CD4-positive, alpha-beta T cell treated with Interleukin-15 for 4 hours (primary cell): ENCODE measurements around the gene ZBED2.
"Not testable (repeated sequence)": the region's sequence is repeated elsewhere in the genome, so short reads cannot be mapped to it uniquely, and the experiment has no call there.

Experiments used
- DNase-seq: peaks from one replicate; pipeline ENCODE4 v3.0.0-alpha.2; 2020; ENCODE audit warnings: low spot score

The ZBED2 gene, protein sequence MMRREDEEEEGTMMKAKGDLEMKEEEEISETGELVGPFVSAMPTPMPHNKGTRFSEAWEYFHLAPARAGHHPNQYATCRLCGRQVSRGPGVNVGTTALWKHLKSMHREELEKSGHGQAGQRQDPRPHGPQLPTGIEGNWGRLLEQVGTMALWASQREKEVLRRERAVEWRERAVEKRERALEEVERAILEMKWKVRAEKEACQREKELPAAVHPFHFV

DNA sequence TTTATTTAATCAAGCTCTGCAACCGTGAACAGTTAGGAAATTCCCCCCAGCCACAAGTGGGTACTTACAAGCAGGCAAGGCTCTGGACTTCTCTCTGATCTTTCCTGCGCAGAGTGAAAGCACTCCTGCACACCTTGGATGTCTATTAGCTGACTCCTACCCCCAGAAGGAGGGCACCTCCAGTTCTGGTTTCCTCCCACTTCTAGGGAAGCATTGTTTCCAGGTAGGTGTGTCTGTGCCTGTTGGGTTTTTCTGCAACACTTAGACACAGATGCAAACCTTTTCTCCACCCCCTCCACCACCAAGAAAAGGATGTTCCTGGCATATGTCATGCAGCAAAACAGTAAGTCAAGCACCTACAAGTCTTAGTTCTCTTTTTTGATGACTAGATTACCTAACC, at the start of gene ZBED2:
ZBED2 (minus strand) TSS at position 115 of the 400 bp plus-strand sequence. CDS start 1,145 bp downstream, outside the sequence.
- DNase-seq, result no peak

DNA sequence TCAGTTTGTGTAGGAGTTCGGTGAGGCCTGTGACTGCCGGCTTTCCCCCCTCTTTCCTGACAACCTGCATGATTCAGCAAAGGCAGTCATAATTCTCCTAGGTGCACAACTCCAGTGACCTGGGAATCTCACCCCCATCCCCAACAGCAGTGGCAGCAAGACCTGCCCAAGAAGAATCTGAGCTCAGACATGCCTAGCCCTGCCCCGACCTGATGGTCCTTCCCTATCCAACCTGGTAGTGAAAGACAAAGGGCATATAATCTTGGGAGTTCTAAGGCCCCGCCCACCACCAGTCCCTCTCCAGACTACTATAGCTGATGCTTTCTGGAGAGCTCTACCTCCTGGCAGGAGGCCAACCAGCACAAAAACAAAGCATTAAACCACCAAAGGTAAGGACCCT, 44.2 kb upstream of the ZBED2 start:
- DNase-seq, result no peak

DNA sequence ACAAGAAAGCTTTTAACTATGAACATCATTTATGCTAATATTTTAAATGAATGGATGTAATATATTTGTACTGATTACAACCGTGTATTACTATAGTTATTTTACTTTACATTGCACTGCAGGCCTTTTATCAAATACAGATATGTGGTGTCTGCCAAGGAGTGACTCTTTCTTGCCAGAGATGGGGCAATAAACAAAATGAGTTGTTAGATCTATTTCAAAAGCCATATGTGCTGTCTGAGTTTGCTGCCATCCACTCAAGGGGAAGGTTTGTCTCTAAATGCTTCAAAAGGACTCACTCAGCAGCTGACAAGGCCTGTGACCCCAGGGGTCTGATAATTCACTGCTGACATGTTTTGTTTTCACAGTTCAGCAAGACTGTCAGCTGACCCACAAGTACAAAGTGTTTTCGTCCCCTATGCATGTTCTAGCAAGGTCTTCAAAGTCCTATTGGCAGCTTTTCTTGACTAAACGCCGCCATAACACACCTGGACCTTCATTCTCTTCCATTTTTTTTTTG, 41.3 kb upstream of the ZBED2 start:
- DNase-seq, result no peak

DNA sequence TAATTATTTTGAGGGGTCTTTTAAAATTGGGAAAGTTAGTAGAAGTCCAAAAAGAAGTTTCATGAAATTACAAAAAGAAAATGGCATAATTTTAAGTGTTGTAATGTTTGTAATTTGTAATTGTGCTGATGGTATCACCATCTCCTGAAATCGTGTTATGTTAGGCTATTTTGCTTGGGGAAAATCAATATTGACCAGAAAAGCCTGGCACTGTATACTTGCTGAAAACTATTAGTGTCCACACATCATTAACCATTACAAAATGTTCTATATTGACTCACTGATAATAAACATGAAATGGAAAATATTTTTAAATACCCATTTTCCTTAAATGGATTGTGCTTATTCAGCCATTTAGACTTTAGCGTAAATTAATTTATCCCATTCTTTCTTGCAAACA, 40.3 kb upstream of the ZBED2 start:
- DNase-seq, result no peak

DNA sequence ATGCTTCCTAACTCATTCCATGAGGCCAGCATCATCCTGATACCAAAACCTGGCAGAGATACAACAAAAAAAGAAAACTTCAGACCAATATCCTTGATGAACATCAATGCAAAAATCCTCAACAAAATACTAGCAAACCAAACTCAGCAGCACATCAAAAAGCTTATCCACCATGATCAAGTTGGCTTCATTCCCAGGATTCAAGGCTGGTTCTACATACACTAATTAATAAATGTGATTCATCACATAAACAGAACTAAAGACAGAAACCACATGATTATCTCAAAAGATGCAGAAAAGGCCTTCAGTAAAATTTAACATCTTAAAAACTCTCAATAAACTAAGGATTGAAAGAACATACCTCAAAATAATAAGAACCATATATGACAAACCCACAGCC, 35.5 kb upstream of the ZBED2 start:
- DNase-seq, result not testable (repeated sequence)

DNA sequence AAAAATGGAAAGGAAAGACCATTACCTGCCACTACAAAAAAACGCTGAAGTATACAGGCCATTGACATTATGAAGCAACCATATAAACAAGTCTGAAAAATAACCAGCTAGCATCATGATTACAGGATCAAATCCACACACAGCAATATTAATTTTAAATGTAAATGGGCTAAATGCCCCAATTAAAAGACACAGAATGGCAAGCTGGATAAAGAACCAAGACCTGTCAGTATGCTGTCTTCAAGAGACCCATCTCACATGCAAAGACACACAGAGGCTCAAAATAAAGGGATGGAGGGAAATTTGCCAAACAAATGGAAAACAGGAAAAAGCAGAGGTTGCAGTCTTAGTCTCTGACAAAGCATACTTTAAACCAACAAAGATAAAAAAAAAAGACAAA, 33.9 kb upstream of the ZBED2 start:
- not testable (repeated sequence) for DNase-seq

DNA sequence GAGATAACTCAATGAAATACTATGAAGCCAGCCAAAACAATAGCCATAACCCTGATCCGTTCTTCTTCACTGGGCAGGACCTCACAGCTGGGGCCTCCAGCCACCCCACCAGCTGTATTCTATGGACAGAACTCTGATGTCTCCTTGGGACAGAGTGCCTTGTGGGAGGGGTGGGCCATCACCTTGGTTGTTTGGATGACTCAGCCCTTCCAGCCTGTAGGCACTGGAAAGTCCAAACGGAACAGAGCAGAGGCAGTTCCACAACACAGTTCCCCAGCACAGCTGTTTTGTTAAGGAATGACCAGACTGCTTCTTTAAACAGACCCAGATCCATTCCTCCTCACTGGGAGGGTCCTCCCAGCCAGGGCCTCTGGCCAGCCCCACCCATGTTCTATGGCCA, 31.9 kb upstream of the ZBED2 start:
- DNase-seq, result no peak

DNA sequence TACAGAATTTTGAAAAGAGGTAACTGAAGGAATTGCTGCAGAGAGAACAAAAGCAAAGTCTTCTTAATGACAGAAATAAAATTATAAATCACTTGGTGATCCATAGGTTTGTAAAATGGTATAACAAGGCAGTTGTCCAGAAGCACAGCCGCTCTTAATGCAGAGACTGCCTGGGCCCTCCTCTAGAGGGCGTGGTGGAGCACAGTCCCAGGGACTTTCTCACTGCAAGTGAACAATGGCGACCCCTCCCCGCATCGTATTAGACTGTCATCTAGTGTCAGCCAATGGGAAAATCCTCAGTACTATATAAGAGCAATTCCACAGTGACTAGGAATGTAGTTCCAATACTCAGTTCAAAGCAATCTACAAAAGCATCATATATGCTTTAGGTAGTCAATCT, 26.4 kb upstream of the ZBED2 start:
- DNase-seq, result peak; percentile 20

DNA sequence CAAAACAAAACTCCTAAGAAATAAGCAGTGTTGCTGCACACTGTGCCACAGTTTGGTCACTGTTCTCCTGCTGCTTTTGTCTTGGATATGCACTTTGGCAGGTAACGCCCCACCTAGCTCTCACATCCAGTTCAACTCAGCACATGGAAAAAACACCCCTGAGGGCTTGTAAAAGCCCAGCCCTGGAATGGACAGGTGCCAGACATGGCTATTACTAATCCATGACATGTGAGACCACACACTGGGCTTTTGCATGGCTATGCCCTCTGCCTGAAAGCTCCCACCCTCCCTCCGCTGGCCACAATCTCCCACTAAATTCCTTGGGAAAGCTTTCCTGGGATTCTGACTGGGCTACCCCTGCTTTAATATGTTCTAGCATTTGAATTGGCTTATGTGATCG, 24.7 kb upstream of the ZBED2 start:
- DNase-seq, result no peak

DNA sequence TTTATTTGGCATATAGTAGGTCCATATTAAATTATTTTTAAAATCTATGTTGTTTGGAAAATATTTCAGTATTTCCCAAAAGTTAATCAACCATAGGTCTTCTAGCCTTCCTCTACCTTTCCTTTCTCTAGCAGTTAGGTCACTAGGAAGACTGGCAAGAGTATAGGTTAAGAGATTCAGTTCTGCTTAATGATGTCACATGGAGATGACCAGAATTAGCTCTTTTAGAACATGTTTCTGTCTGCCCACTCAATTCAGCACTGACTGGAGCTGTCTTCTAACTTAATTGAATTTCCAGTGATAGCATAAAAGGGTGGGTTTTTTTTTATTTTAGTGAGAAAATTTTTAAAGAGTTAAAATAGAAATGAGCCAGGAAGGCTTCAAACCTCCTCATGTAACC, 23.8 kb upstream of the ZBED2 start:
- DNase-seq, result no peak

DNA sequence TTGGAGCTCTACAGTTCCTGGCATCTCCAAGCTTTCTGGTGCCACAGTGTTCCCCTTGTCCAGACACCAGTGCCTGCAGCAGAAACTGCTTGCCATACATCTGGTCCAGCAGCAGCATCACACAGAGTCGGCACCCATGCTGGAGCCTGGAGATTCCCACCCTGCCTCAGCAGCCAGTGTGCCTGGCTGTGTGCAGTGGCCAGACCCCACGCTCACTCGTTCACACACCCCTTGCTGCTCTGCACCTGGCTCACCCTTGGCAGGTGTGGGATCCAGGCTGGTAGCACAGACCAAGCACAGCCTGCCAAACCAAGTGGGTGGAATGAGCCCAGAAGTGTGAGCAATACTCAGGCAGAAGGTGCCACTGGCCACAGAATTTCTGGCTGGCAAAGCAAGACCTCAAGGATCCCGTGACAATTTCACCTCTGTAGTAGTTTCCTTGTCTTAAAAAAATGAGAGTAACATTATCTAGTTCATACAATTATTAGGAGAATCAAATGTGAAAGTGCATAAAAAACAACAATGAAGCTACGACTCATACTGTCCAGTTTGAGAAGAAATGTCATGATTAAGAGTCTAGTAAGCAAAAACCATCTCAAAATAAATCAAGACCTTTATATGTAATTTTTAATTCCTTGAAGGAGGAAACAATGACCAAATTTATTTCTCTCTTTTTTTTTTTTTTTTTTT, 22.9 kb upstream of the ZBED2 start:
- no peak for DNase-seq

DNA sequence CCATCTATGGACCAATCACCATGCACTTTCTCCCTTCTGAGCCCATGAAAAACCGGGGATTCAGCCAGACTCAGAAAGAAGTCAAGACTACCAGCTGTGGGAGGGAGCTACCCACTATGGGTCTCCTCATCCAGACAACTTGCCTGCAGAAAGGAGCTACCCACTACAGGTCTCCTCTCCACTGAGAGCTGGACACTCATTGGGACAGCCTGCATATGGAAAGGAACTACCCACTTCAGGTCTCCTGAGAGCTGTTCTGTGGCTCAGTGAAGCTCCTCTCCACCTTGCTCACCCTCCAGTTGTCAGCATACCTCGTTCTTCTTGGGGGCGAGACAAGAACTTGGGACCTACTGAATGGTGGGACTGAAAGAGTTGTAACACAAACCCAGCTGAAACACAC, 22.3 kb upstream of the ZBED2 start:
- no peak for DNase-seq

DNA sequence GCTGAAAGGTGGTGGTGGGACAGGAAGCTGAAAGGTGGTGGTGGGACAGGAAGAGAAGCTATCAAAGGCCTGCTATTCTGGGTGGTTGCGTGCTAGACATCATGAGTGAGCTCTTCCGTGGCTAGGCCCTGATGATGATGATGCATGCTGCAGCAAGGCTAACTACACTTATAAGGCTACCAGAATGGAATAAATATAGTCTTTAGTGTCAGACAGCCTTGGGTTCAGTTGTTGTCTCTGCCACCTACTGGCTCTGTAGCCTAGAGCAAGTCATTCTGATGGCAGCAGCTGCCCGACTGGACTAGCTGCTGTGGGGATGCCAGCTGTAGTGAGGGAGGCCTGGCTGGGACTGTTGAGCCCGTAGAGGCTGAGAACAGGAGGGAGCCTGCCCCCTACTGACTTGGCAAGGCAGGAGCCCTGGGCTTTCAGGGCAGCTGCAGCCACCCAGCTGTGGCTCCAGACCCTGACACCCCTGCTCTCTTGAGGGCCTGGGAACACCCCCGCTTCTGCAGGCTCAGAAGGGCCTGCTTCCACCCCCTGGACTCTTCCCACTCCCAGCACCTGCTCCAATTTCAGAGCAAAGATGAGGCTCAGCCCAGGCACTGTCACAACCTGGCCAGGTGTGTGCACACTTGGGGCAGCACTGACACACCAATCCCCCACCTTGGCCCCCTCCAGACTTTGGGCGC, 21.4 kb upstream of the ZBED2 start:
- DNase-seq, result peak; percentile 69

DNA sequence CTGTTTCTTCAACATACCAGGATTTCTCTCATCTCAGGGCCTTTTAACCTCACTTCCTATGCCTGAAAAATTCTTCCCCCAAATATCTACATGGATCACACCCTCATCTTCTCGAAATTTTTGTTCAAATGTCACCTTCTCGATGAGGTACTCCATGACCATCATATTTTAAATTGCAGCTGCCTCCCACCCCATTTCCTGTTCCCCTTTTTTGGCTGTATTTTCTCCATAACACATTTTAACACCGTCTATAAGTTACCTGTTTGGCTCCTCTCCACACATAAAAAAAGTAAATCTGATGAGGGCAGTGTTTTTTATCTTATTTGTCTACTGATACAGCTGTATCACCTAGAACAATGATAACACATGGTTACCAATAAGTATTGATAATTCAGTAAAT, 20.7 kb upstream of the ZBED2 start:
- no peak for DNase-seq

DNA sequence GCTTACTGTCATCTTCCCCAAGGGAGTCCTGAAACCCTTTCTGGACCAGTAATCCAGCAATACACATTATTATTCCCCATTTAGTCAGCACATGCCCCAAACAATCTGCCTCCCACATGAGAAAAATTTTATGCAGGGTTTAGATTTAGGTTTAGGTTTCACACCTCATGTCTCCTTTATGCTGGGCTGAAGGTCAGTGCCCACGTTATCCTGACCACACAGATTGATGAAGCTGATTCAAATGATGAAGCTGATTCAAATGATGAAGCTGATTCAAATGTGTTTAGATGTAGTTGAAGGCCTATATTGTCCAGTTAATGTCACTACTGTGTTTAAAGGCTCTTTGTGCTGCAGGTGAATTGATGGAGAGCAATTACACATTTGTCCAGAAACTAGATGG, 18.1 kb upstream of the ZBED2 start:
- DNase-seq, result no peak

DNA sequence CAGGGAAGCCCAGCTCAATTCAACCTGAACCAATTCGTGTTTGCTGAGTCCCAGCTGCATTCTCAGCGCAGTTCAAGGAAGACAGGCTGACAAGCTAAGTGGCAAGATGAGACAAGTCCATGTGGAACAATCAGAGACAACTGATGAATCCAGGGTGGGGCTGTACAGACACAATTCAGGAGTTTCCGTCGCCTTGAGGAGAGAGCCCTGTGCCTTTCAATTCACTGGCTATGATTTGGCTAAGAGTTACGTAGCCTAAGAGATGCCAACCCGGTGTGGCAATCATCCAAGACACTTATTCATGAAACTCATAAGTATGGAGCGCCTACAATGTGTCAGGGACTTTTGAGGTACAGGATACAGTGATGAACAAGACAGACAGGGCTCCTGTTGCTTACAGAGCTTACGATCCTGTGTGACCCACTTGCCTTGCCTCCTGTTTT, 15.5 kb upstream of the ZBED2 start:
- no peak for DNase-seq

DNA sequence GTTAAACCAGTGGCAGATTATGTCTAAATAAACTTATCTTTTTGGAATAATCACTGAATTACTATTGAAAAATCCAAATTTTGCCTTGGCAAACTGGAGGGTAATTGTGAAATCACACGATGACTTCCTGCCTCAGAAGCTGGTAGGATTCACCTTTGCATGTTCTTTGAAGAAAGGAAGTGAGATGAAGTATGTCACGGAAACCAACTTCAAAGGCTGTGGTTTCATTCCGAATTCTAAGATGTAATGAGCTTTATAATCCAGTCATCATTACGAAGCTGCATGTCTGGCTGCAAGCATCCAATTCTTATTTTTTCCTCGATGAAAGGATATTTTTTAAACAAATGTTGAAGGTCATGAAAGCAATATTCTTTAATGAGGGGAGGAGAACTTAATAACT, 15.0 kb upstream of the ZBED2 start:
- peak; percentile 80 for DNase-seq

DNA sequence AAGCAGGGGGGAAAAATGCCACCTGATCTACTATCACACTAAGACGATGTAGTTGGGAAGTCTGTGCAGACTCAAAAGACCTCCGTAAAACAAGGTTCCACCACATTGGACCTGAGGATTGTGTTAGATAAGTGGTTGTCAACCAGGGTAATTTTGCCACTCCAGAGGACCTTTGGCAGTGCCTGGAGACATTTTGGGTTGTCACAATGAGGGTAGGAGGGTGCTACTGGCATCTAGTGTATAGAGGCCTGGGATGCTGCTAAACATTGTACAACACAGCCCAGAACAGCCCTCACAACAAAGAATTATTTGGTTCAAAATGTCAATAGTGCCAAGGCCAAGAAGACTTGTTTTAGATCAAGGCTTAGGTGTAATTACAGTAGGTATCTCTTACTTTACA, 14.6 kb upstream of the ZBED2 start:
- no peak for DNase-seq

DNA sequence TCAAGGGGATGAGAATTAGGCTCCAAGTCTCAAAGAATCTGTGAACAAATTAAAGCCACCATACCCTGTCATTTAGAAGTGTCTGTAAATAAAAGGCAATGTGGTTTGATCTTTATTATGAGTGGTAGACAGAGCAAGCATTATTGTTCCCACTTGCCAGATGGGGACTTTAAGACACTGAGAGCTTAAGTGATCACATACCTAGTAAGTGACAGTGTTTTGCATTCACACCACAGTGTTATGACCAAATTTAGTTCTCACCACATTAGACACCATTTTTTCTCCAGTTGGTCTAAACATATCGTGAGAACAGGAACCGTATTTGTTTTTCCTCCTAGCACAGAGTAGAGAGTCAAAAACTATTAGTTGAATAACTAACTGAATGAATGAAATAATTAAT, 13.2 kb upstream of the ZBED2 start:
- peak; percentile 34 for DNase-seq

DNA sequence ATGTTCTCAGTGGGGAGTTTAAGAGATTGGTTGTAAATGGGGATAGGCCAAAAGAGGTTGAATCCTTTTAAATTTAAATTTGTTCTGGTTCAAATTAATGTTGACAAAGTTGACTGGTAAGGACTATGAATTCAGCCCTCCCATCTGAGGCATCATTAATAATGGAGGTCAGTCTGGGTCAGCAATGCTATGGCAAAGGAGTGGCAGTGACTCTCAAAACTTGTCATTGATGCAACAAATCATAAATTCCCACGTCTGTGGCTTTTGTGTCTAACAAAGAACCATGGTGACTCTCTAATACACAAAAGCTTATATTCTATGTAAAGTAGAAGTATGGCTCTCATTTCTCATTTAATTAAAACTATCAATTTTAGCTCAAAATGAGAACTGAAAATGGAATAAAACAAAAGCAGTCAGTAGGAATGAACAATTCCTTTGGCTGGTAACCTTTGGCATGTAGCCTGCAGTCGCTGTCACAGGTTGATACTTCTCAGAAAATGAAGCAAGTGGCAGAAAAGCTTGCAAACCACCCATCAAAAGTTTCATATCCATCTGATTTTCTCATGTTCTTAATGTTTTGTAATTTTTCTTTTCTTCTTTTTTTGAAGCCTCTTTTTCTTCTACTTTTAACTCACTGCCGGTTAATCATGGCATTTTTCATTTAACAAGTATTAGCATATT, 12.2 kb upstream of the ZBED2 start:
- DNase-seq, result no peak

DNA sequence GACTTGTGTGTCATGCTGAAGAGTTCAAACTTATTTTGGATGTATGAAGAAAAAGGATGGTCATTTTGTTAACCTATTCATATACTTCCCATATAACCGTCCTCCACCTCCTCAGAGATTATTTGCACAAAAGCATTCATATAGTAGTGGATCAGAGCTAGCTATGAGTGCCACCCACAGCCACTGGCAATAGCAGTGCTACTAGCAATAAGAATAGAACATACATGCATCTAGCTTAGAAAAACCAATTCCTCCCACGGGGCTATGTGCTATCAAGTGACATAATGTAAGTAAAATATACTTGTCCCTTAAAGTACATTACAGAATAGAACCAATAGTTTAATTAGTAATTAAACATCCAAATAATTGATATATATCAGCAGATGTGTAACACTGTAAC, 10.3 kb upstream of the ZBED2 start:
- DNase-seq, result no peak

DNA sequence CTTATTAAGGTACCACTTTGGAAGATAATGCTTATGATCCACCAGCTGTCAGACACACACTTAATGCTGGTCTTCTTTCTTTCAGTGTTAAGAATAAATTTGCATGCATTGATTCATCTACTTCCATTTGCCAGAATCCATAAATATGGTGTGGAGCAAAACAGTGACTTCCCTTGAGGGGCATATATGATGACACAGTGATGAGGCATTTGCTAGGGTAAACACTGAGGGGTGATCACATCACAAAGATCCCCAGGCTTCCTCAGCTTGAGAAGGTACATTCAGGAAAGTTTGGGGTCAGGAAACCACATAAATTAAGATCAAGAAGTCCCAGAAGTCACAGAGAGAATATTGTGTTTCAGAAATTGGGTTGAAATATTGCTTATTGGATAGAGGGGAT, 9.9 kb upstream of the ZBED2 start:
- DNase-seq, result no peak

DNA sequence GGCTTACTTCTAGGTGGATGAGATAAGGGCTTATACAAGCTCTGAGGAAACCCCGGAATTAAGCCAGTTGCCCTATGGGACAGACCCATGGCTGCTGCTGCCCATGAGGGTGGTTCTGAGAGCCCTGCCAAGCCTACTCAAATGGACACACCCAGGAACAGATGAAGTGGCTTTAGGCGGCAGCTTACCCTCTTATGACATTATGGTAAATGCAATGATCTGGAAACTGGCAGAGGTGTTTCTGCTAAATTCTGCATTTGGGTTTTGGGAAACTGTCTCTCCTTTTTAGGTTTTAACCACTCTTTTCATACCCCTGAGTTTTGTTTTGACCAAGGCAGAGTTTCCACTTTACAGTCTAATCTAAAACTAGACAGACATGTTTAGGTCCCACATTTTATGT, 9.0 kb upstream of the ZBED2 start:
- no peak for DNase-seq
